Activated CD8-positive, alpha-beta memory T cell treated with anti-CD3 and anti-CD28 coated beads for 48 hours (primary cell): ENCODE data around the gene CHCHD6.
A peak's percentile ranks its signal among the peaks of the same experiment; 100 is the strongest.

ENCODE experiments used
- DNase-seq, 3 experiments: peaks; one replicate each; pipeline ENCODE4 v3.0.0-alpha.2; 2020; ENCODE audit warnings: low read depth in 2 of 3, low spot score in 2 of 3

Gene CHCHD6

GRCh38 chr3:126703512-126704493 is at the start of gene CHCHD6:
Gene CHCHD6 (plus strand): TSS chr3:126704240. CDS start chr3:126704313, 73 bp downstream.
- peak; percentile 85 to 93 (median 92) for DNase-seq

- peak; percentile 41 to 53 (median 49) for DNase-seq
Measured at GRCh38 chr3:126654571-126655383, 49.3 kb upstream of the CHCHD6 start, which contains the start of gene TXNRD3. Gene TXNRD3 (minus strand): TSS chr3:126655124.

GRCh38 chr3:126655887-126656286 is 48.2 kb upstream of the CHCHD6 start:
- no peak for DNase-seq

GRCh38 chr3:126656371-126657134 is 47.5 kb upstream of the CHCHD6 start:
- DNase-seq: no peak

- DNase-seq: no peak
Measured at GRCh38 chr3:126657901-126658300, 46.1 kb upstream of the CHCHD6 start.

- DNase-seq: no peak
Measured at GRCh38 chr3:126658584-126658983, 45.5 kb upstream of the CHCHD6 start.

- DNase-seq: no peak
Measured at GRCh38 chr3:126659915-126660886, 43.8 kb upstream of the CHCHD6 start.

GRCh38 chr3:126661532-126662364 is 42.3 kb upstream of the CHCHD6 start:
- DNase-seq: no peak

- no peak for DNase-seq
Measured at GRCh38 chr3:126663257-126663656, 40.8 kb upstream of the CHCHD6 start.

GRCh38 chr3:126663750-126664149 is 40.3 kb upstream of the CHCHD6 start:
- DNase-seq: no peak

GRCh38 chr3:126664591-126665214 is 39.3 kb upstream of the CHCHD6 start:
- no peak for DNase-seq

- no peak for DNase-seq
Measured at GRCh38 chr3:126665221-126665936, 38.7 kb upstream of the CHCHD6 start.

- DNase-seq: no peak
Measured at GRCh38 chr3:126665959-126666657, 37.9 kb upstream of the CHCHD6 start.

GRCh38 chr3:126666658-126667528 is 37.1 kb upstream of the CHCHD6 start:
- no peak for DNase-seq

- no peak for DNase-seq
Measured at GRCh38 chr3:126667631-126668449, 36.2 kb upstream of the CHCHD6 start.
